Measurements from ENCODE around the gene PRRX2. TPM values are rescaled to one million over a fixed set of nuclear protein-coding genes. Genes with fewer than 3 reads are reported as not detected.
A peak's percentile ranks its signal among the peaks of the same experiment; 100 is the strongest.
"Not testable (repeated sequence)": the region's sequence is repeated elsewhere in the genome, so short reads cannot be mapped to it uniquely, and the experiment has no call there.

The PRRX2 gene
- total RNA-seq, 1 donor from 2014 or later, result 10.4 TPM

DNA sequence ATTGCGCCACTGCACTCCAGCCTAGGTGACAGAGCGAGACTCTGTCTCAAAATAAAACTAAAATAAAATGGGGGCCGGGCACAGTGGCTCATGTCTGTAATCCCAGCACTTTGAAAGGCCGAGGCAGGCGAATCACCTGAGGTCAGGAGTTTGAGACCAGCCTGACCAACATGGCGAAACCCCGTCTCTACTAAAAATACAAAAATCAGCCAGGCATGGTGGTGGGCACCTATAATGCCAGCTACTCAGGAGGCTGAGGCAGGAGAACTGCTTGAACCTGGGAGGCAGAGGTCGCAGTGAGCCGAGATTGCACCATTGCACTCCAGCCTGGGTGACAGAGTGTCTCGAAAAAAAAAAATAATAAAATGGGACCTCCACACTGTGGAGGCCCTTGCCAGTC is 29.1 kb upstream of the PRRX2 start:
- DNase-seq (ENCODE audit: low spot score), result not testable (repeated sequence)

DNA sequence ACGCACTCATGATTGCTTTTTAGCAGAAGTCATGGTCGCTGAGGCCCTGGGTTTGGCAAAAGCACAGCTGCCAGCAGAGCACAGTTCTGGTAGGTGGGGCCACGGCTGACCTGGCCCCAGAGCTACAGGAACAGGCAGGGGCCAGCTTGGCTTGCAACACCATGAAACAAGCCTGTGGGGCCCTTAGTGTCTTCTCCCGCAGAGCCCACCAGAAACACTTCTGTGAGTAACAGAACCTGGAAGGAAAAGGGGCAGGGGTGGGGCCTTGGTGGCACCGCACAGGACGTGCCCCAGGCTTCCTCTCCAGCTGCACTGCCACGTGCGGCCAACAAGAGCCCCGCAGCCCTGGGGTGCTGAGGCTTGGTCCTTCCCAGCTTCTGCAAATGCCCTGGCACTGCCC is 28.3 kb upstream of the PRRX2 start:
- DNase-seq (ENCODE audit: low spot score), result no peak

DNA sequence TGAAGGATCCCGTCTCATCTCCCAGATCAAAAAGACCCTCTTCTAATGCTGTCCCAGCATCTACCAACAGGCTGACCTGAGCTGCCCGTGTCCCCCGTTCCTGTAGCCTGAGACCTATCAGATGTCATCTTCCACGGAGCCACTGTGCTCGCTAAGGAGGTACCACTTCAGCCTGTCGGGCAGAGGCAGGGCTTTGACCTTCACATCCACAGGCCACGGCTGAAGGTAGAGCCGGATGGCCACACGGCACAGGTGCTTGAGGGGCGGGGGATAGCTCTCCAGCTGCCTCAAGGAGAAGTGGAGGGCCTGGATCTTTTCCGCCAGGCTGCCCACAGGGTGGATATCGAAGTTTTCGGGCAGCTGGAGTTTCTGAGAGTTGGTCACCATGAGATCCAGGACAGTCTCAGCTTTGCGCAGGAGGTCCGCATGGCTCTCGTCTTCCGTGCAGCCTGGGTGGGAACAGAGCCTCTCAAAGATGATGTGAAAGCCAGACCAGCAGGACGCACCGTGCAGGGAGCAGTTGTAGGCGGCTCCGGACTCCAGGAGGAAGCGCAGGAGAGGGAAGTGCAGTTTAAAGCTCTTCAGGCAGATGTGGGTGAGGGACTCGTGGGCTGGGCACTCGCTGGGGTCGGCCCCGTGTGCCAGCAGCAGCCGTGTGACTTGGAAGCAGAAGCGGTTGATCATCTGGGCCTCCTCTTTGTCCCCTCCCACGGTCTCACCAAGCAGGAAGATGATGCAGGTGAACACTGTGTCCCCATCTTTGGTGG is 27.6 kb upstream of the PRRX2 start:
- no peak for DNase-seq (ENCODE audit: low spot score)

DNA sequence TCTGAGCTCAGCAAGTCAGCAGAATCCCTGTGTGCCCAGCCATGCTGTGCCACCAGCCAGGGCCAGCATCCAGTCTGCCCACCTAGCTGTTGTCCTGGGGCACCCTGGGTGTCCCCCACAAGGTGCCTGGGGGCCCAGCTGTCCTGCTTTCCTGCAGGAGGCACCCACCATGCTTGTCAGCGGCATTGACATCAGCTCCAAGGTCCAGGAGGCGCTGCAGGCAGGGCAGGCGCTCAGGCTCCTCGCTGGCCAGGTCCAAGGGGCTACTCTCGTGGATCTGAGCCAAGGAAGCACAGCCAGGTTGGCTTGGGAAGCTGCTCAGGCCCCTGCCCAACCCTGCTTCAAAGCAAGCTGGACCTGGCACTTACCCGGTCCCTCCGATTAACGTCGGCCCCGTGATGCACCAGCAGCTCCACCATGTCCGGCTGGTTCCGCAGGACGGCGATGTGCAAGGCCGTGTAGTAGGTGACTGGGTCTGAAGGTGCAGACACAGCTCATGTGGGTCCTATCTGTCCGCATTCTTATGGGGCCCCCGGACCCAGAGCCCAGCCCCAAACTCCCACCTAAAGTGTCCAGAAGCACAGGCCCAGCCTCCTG is 26.3 kb upstream of the PRRX2 start:
- no peak for DNase-seq (ENCODE audit: low spot score)

DNA sequence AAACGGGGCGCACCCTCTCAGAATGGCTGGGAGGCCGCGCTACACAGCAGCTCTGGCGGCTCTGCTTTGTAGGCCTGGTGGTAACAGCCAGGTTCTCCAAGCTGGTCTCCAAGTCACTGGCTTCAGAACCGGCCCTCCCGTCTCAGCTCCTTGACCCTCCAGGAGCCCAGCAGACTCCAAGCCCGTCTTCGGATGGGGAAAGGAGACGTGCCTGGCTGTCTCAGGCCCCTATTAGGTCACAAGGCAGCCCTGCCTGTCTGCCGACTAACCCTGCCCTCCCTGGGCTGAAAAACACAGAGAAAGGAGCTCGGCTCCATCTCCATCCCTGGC is 25.7 kb upstream of the PRRX2 start:
- DNase-seq (ENCODE audit: low spot score), result no peak

DNA sequence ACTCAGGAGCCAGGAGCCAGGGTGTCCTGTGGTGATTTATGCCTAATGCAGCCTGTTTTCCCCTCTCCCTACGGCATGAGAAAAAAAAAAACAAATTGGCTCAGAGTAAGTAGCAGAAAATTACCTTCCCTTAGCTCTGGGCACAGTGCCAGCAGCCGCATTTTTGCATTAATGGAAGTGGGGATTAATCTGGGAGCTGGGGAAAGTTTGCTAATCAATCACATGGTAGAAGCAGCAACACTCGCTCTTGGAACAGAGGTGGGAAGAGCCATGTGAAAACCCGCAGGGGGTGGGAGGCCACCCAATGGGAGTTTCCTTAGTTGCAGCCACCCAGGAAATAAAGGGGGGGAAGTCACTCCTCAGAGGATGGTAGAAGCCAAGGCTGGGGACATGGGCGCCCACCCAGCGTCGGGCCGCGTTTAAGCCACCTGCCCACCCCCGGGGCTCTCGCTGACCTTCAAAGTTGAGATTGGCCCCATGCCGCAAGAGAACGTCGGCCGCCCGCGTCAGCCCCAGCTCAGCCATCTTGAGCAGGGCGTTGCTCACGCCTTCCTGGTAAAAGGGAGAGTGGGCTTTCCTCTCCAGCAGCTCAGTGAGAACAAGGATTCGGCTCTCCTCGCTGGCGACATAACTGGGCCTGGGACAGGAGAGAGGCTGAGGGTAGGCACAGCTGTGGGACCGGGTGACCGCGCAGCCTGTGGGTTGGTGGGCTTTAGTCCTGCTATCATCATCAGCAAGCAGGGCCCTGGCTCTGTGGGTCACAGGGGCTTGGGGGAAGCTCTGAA is 25.2 kb upstream of the PRRX2 start:
- no peak for DNase-seq (ENCODE audit: low spot score)

DNA sequence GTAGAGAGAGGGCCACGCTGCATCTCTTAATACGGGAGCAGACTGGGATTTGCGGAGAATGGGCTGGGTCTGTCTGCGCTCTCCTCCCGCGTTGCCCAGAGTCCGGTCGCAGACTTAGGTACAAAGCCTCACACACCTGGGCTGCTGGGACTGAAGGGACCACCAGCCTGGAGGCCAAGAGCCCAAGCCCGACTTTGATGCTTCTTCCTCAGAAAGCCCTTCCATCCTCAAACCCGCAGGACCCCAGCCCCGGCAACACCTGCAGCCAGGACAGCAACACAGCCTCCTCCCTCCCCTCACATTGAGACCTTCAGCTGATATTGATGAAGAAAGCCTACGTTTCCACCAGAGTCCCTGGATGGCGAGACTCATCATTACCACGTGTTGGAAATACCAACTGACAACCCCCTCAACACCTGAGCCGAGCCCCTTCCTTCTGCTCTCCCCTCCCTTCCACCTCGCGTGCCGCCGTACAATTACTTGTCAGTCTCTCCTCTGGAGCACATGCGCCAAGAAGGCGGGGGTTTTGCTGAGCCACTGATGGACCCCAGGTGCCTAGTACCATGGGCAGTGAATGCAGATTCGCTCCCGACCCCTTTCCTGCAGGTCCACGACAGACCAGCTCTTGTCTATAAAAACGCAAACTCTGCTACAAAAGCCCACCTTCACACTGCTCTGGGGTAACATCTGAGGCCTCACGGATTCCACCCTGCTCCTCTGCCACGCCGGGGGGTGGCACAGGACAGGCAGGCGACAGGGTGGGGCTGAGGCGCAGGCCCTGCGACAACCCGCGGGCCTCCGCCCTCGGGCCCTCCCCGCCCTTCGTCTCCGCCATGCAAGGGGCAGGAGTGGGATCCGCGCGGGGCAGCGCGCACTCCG is 24.3 kb upstream of the PRRX2 start:
- DNase-seq (ENCODE audit: low spot score), result no peak

DNA sequence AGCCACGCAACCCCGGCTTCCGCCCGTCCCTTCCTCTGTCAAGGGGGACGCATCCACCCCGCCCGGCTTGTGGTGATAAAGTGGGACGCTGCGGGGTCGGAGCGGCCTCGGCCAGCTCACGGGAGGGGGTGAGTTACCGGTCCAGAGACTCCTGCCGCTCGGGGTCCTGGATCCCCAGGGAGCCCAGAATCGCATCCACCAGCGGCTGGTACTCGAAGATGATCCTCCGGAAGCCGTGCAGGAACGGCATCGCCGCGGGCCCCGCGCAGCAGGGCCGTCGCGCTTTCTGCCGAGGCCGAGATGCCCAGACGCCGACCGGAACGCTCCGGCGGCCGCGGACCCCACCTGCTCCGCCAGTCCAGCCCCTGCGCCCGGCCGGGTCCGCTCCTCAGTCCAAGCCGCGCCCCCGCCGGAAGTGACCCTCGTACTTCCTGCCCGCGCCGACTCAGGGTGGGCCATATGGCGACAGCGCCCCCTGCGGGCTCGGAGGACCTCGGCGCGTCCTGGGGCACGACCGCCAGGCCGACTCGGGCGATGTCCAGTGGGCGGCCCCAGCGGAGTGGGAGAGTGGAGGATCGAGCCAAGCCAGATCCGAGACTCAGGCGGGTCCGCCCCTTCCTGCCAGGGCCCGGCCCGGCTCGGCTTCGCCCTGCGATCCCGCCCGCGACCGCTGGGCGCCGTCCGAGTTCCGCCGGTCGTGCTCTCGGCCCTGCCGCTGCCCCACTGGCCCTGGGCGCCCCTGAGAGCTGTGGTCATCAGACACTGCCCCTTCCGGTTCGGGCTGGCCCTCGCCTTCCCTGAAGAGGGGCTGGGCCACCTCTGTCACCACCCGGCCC is 23.5 kb upstream of the PRRX2 start, which contains the start of gene ASB6:
Gene ASB6 (minus strand): TSS at position 402 of the 836 bp plus-strand sequence. CDS start 152 bp downstream, at position 250.
- DNase-seq (ENCODE audit: low spot score), result peak; percentile 98

DNA sequence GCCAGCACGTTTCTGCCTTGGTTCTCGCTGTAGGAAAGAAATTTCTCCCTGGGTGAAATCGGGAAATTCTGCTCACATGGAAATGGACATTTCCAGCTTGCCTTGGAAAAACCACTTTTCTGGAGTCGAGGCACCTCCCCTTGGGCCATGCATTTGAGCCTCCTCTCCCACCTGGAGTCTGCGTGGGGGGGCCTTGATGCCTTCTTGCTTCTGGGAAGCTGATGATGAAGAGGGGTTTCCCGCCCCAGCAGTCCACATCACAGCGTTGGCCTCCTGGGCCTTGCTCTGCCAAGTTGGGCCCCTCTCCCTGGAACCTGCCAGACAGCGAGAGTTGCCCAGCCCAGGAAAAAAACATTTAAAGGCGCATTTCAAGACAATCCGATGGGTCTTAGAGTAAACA is 21.7 kb upstream of the PRRX2 start:
- DNase-seq (ENCODE audit: low spot score), result no peak

DNA sequence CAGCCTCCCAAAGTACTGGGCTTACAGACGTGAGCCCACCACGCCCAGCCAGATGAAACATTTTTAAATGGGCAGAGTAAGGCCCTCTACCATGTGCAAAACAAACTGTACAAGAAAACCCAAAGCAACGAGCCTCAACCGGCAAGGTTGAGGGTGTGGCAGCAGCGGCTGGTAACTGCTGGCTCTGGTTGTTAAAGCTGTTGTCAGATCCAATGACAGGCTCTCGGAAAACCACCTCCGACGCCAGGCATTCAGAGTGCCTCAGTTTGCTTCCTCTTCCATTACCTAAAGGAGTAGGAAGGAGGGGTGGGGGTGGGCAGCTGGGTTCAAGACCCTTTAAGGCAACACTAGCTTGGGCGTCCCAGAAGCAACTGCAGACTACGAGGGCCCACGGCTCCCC is 21.1 kb upstream of the PRRX2 start:
- no peak for DNase-seq (ENCODE audit: low spot score)

DNA sequence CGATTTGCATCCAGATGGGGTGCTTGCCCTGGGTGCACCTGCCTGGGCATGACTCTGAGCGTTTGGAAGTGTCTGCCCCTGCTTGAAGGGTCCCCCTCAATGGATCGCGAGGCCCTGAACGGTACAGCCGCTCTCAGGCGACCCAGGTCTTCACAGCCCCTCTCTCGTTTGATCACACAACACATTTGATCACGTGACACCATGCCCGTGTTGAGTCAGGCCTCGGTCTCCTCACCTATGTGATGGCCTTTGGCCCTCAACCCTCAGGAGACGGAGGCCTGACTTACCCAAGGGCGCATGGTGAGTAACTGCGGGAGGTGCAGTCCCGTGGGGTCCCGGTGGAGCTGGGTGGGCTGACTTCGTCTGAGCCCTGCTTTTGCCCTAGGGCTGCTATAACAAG is 20.5 kb upstream of the PRRX2 start:
- no peak for DNase-seq (ENCODE audit: low spot score)

DNA sequence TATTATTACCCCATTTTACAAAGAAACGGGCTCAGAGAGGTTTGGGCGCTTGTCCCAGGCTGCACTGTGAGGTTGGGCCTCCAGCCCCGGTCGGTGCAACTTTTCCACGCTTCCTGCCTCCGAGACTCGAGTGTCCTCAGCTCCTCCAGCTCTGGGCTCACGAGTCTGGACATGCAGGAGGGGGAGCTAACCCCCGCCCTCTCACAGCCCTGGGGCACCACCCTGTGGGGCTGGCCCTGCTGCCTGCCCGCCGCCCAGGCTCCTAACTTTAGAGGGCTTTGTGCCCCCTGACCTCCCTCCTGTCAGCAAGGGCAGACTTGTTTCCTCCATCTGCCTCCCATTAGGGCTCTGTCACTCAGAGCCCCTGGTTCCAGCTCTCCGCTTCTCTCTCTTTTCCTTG is 19.2 kb upstream of the PRRX2 start:
- DNase-seq (ENCODE audit: low spot score), result no peak

DNA sequence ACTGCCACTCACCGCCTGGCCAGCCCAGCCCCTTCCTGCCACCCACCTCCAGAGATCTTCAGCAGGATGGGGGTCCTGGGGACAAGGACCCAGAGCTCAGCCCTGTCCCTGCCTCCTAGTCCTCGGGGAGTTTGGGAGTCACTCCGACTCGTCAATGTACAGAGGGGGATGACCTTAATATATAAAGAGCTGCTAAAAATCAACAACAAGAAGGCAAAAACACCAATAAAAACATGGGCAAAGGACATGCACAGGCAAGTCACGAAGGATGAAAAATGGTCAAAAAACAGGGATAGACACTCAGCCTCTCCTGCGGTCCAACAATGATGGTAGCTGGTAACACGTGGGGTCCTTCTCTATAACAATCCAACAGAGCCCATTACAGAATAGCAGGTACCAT is 18.8 kb upstream of the PRRX2 start:
- DNase-seq (ENCODE audit: low spot score), result no peak

DNA sequence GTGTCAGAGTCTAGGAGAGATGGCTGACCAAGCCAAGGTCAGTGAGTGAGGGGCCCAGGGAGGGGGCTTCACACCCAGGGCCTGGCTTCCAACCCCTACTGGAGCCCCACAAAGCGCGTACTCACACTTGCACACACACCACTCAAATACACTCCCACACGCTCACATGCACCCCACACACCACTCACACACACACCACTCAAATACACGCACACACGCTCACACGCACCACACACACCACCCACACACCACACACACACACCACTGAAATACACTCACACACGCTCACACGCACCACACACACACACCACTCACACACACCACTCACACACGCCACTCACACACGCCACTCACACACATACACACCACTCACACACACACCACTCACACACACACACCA is 17.8 kb upstream of the PRRX2 start:
- DNase-seq (ENCODE audit: low spot score), result no peak

DNA sequence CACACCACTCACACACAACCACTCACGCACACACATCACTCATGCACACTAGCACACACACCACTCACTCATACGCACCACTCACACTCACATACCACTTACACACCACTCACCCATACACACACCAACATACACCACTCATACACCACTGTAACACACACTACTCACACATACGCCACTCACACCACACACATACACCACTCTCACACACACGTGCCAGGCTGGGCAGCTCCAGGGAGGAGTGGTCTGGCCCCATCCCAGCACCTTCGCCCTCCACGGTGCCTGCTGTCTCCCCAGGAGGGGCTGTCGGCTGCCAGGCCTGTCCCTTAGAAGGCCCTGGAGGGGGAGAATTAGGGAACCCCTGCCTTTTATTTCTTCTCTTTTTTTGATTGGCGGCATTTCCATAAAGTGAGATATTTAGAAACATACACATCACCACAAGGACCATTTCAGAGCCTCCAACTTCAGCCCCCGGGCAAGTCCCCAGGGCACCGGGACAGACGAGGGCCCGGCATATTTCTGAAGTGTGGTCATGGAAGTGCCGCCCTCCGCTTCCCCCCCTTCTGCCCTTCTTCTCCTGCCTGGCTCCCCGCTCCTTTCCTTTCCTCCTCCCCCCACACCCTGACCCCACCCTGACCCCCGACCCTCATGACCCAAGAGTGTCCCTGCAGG is 17.2 kb upstream of the PRRX2 start:
- no peak for DNase-seq (ENCODE audit: low spot score)

DNA sequence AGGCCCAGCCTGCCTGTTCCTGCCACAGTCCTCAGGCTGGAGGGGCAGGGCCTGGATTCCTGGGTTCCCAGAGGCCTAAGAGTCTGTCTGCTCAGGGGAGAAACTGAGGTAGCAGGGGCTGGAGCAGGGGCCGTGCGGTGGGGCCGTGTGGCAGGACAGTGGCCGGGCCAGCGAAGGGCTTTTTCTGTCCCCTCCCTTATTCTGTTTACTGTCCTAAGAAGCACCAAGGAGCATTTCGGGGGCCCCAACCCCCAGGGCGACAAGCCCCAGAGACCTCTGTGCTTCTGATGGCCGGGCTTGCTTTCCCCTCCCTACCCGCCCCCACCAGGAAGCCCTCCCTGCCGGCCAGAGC is 16.7 kb upstream of the PRRX2 start:
- DNase-seq (ENCODE audit: low spot score), result no peak

DNA sequence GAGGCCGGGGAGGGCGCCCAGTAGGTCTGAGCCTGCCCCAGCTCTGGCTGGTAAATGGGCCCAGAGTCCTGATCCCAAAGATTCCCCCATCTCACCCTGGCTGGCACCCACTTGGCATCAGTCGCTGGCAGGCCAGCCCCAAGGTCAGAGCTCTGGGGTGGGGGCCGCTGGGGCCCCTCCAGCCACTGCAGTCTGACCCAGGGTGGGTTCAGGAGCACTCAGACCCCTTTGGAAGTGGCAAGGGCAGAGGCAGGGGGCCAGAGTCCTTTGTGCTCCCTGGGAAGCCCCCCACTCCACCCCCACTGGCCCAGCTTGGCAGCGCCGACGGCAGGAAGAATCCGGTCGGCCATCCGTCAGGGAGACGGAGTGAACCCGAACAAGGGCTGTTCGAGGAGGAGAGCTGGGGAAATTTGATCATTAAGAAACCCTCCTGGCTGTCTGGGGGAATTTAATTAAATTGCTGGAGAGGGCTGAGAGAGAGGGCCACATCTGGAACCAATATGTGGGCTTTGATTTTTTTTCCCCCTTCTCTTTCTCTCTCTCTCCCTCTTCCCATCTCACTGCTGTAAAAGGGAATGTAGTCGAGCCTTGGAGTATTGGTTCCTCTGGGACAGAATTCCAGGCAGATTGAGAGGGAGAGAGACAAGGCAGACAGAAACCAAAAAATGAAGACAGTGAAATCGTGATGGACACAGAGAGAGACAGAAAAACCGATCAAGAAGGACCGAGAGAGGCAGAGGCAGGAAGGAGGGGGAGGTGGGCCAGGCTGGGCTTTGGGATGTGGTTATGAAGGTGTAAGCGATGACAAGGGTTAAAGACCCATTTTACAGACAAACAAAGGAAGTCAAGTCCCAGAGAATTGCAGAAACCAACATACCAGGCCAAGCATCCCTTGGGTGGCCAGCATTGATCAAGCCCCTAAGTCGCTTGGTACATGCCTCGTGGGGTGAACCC is 15.4 kb upstream of the PRRX2 start:
- DNase-seq (ENCODE audit: low spot score), result no peak

DNA sequence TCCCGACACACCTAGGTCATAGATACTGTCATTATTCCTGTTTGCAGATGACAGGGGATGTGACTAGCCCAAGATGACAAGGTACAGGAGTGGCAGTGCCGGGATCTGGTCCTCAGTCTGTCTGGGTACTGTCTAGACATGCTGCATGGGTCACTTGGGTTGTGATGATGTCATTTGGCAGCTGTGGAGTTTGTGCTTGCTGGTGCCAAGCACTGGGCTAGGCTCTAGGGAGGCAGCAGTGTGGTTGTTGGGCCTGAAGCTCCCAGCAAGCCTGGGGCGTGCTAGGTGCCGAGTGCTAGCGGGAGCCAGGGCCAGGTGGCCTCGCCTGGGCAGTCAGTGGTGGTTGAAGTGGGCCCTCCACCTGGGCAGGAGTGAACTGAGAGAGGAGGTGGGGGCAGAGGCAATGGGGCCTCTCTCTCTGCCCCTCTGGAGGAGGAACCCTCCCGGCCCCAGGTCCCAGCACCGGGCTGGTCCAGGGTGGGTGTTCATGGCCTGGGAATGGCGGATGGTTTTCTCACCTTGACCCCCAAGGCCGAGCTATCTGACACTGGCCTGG is 14.7 kb upstream of the PRRX2 start:
- no peak for DNase-seq (ENCODE audit: low spot score)

Data from umbilical cord (tissue), 2 donors.